GM12872 (cell line): ENCODE data around the gene MED12L.

ENCODE experiments used
- CTCF ChIP-seq: IDR thresholded peaks from 3 replicates; pipeline ENCODE4 v1.5.1; 2011; ENCODE audit warnings: low read depth, mild to moderate bottlenecking, low read length, moderate library complexity; ENCODE audit not compliant: insufficient read depth

The MED12L gene

GRCh38 chr3:151431940-151432339, 346.5 kb downstream of the MED12L start:
- no peak for TF ChIP-seq CTCF

- TF ChIP-seq CTCF = no peak
Observed at GRCh38 chr3:151432616-151433372, 347.3 kb downstream of the MED12L start.

GRCh38 chr3:151434151-151434890, 348.9 kb downstream of the MED12L start:
- TF ChIP-seq CTCF = no peak

GRCh38 chr3:151436675-151437446, 351.4 kb downstream of the MED12L start:
- TF ChIP-seq CTCF = no peak

GRCh38 chr3:151437906-151438305, 352.4 kb downstream of the MED12L start:
- TF ChIP-seq CTCF = no peak

GRCh38 chr3:151439652-151440125, 354.2 kb downstream of the MED12L start:
- peak; percentile 68 for TF ChIP-seq CTCF

GRCh38 chr3:151440940-151441339, 355.5 kb downstream of the MED12L start:
- no peak for TF ChIP-seq CTCF
